IMR-90 (cell line): ENCODE data around the gene SORBS1.

Source experiments
- CTCF ChIP-seq: conservative IDR thresholded peaks from 2 replicates; pipeline ENCODE4 v1.5.1; 2012; ENCODE audit warnings: mild to moderate bottlenecking, low read depth, low read length, improper control_type of control experiment
- ELK1 ChIP-seq: fragments of 150-350 bp; IDR thresholded peaks from 2 replicates; pipeline ENCODE4 v1.6.1; 2016; ENCODE audit warnings: low read depth, mild to moderate bottlenecking, low read length, moderate library complexity, borderline replicate concordance
- FOS ChIP-seq: fragments of 150-350 bp; IDR thresholded peaks from 2 replicates; pipeline ENCODE4 v1.6.1; 2016; ENCODE audit warnings: low read depth, low read length
- MAZ ChIP-seq: IDR thresholded peaks from 2 replicates; pipeline ENCODE4 v1.6.1; 2012; ENCODE audit warnings: low read depth, mild to moderate bottlenecking, low read length, improper control_type of control experiment, moderate library complexity, borderline replicate concordance
- MXI1 ChIP-seq: IDR thresholded peaks from 2 replicates; pipeline ENCODE4 v1.6.1; 2012; ENCODE audit warnings: low read depth, mild to moderate bottlenecking, low read length, moderate library complexity, borderline replicate concordance
- POLR2A ChIP-seq: IDR thresholded peaks from 2 replicates; pipeline ENCODE4 v1.6.1; 2012; ENCODE audit warnings: mild to moderate bottlenecking, low read depth, low read length
- RAD21 ChIP-seq: IDR thresholded peaks from 2 replicates; pipeline ENCODE4 v1.6.1; 2012; ENCODE audit warnings: low read length, improper control_type of control experiment
- RFX5 ChIP-seq: IDR thresholded peaks from 2 replicates; pipeline ENCODE4 v1.8.0; 2012; ENCODE audit warnings: low read depth, mild to moderate bottlenecking, low read length, moderate library complexity

GRCh38 chr10:95400787-95401186, 160.4 kb downstream of the SORBS1 start:
- TF ChIP-seq CTCF: no peak
- no peak for TF ChIP-seq MXI1
- TF ChIP-seq POLR2A: no peak
- no peak for TF ChIP-seq RFX5
- no peak for TF ChIP-seq ELK1
- TF ChIP-seq MAZ: no peak
- no peak for TF ChIP-seq RAD21
- no peak for TF ChIP-seq FOS
